ENCODE data around the gene CBX8. TPM values are rescaled to one million over a fixed set of nuclear protein-coding genes. Genes with fewer than 3 reads are reported as not detected.

The CBX8 gene
- total and polyA plus RNA-seq, 2 of the 13 experiments (the other 11 are each of a cell fraction or from before 2014, with no cell fraction given), result 0.34 to 12.6 TPM

GRCh38 chr17:79742951-79743476, 53.9 kb downstream of the CBX8 start (continued):
- no peak for TF ChIP-seq ZNF704 (CRISPR knock-in tag; IDR thresholded peaks at IDR 0.05; ENCODE audit: borderline replicate concordance)
- no peak for TF ChIP-seq KAT2B (IDR thresholded peaks at IDR 0.05; ENCODE audit: borderline replicate concordance, low read depth, low read length)
- no peak for TF ChIP-seq SATB2 (CRISPR knock-in tag; IDR thresholded peaks at IDR 0.05)
- peak; percentile 85 for TF ChIP-seq ZMYM3 (CRISPR knock-in tag; IDR thresholded peaks at IDR 0.05)
- TF ChIP-seq RXRB (CRISPR knock-in tag; IDR thresholded peaks at IDR 0.05; ENCODE audit: borderline replicate concordance), result peak; percentile 79
- peak; percentile 83 for TF ChIP-seq NCOA2 (CRISPR knock-in tag; IDR thresholded peaks at IDR 0.05)
- TF ChIP-seq ZNF280D (CRISPR knock-in tag; IDR thresholded peaks at IDR 0.05), result peak; percentile 87
- no peak; the same call in 1 of the 2 replicates for TF ChIP-seq GMEB1 (CRISPR knock-in tag; IDR thresholded peaks at IDR 0.05; ENCODE audit: borderline replicate concordance)
- TF ChIP-seq ARID3A (IDR thresholded peaks at IDR 0.05; ENCODE audit: low read depth, low read length), result no peak
- TF ChIP-seq RBM39 (IDR thresholded peaks at IDR 0.05; ENCODE audit: low read depth, low read length, poor library complexity, severe bottlenecking), result peak; percentile 86
- TF ChIP-seq ZNF619 (CRISPR knock-in tag; IDR thresholded peaks at IDR 0.05), result no peak
- TF ChIP-seq ZSCAN22 (CRISPR knock-in tag; IDR thresholded peaks at IDR 0.05), result no peak
- TF ChIP-seq ZNF414 (CRISPR knock-in tag; IDR thresholded peaks at IDR 0.05), result peak; percentile 87
- TF ChIP-seq ZNF513 (CRISPR knock-in tag; conservative IDR thresholded peaks at IDR 0.05), result no peak
- TF ChIP-seq PRPF4 (IDR thresholded peaks at IDR 0.05; ENCODE audit: low read depth, low read length, poor library complexity, severe bottlenecking), result no peak
- TF ChIP-seq NFIC (IDR thresholded peaks at IDR 0.05; ENCODE audit: low read length), result no peak
- TF ChIP-seq SP5 (CRISPR knock-in tag; IDR thresholded peaks at IDR 0.05; ENCODE audit: borderline replicate concordance, low read depth), result peak; percentile 73; the same call in 1 of the 2 replicates
- TF ChIP-seq ZNF136 (CRISPR knock-in tag; IDR thresholded peaks at IDR 0.05; ENCODE audit: low read depth), result 0 out of 2 replicates have a peak, but pooled peaks have one; percentile 48

Measured in HepG2 (cell line).